ENCODE data around the gene CPXM1. TPM values are rescaled to one million over a fixed set of nuclear protein-coding genes. Genes with fewer than 3 reads are reported as not detected.

The CPXM1 gene
- polyA plus RNA-seq, 1 donor (not counting 4 experiments of a cell fraction or from before 2014, with no cell fraction given): not detected

GRCh38 chr20:2840138-2840966 lies 39.9 kb upstream of the CPXM1 start, which contains the start of the genes PCED1A and VPS16:
PCED1A (minus strand) TSS chr20:2840655; CDS start chr20:2839912, 743 bp downstream.
VPS16 (plus strand) TSS chr20:2840745; CDS start chr20:2840775, 30 bp downstream.
- no peaks in the 10 kb centered on the region for H3K9me3 ChIP-seq (ENCODE audit: control insufficient read depth, low read depth, low read length)
- peak within 1 kb of the TSS; percentile 97 for H2AFZ ChIP-seq (ENCODE audit: control insufficient read depth, low read length)
- no peaks in the 10 kb centered on the region for H3K79me2 ChIP-seq (ENCODE audit: control insufficient read depth, insufficient read depth, low read length)
- H3K4me3 ChIP-seq (ENCODE audit: control insufficient read depth in 2 of 3, extremely low read depth in 1 of 3, insufficient read depth in 2 of 3, low read depth in 1 of 3, low read length in 3 of 3): peak within 1 kb of the TSS; percentile 74 to 85 (median 75)
- no peak for DNase-seq (ENCODE audit: low read depth, low spot score)
- peak within 1 kb of the TSS; percentile 78 for H3K27ac ChIP-seq (ENCODE audit: control insufficient read depth, insufficient read depth, low read length)
- dilution Hi-C loops (cut with MboI; ENCODE audit: extremely low pct_ligation_motif_present, low sequenced_read_pairs): no loop called here
- FAIRE-seq: no peak
- H3K27me3 ChIP-seq (ENCODE audit: control insufficient read depth, extremely low read depth, insufficient read depth, low read length): no peaks in the 10 kb centered on the region
- H3K4me1 ChIP-seq (ENCODE audit: control insufficient read depth, extremely low read depth, insufficient read depth, low read length): peaks cover 6% of the 10 kb centered on the region
- no peaks in the 10 kb centered on the region for H4K20me1 ChIP-seq (ENCODE audit: control insufficient read depth, extremely low read depth, insufficient read depth, low read length)
- TF ChIP-seq EZH2 (IDR thresholded peaks at IDR 0.05; ENCODE audit: low read length): no peak
- TF ChIP-seq CTCF (optimal IDR thresholded peaks at IDR 0.05 in 1 of 3, IDR thresholded peaks at IDR 0.05 in 1 of 3, conservative IDR thresholded peaks at IDR 0.05 in 1 of 3; ENCODE audit: extremely low read depth in 1 of 3, insufficient read depth in 2 of 3, low read length in 3 of 3): no peak
- H3K9ac ChIP-seq (ENCODE audit: control insufficient read depth, extremely low read depth, insufficient read depth, low read length): peak within 1 kb of the TSS; percentile 81
- H3K4me2 ChIP-seq (ENCODE audit: control insufficient read depth, extremely low read depth, insufficient read depth, low read depth, low read length): peak within 1 kb of the TSS; percentile 87
- H3K9me1 ChIP-seq (ENCODE audit: control insufficient read depth, extremely low read depth, insufficient read depth, low read length): peaks cover 2% of the 10 kb centered on the region
- H3K36me3 ChIP-seq (ENCODE audit: control insufficient read depth in 2 of 2, extremely low read depth in 1 of 2, insufficient read depth in 2 of 2, low read length in 2 of 2): no peaks in the 10 kb centered on the region

DNA sequence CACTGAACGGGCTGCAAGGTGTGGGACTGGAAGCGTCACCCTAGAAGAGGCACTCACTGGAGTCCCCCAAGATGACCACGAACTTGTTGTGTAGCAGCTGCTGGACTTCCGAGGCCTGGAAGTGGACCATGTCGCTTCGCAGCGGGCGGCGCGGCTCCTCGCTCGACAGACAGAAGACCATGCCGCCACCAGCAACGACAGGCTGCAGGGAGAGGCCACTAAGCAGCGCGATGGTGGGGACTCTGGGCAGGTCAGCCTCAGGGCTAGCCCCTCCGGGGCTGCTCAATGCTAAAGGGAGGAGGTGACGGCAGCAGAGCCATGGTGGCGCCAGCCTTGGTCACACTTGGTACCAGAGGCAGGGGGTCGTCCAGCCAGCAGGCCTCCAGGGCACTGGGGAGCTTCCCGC lies 39.3 kb upstream of the CPXM1 start:
- no peaks in the 10 kb centered on the region for H3K79me2 ChIP-seq (ENCODE audit: control insufficient read depth, insufficient read depth, low read length)
- no peak overlapping the region for H3K27ac ChIP-seq (ENCODE audit: control insufficient read depth, insufficient read depth, low read length)
- no peaks in the 10 kb centered on the region for H3K9me1 ChIP-seq (ENCODE audit: control insufficient read depth, extremely low read depth, insufficient read depth, low read length)
- peak overlapping the region; percentile 29 to 85 (median 75) for H3K4me3 ChIP-seq (ENCODE audit: control insufficient read depth in 2 of 3, extremely low read depth in 1 of 3, insufficient read depth in 2 of 3, low read depth in 1 of 3, low read length in 3 of 3)
- peak overlapping the region; percentile 97 for H2AFZ ChIP-seq (ENCODE audit: control insufficient read depth, low read length)
- H3K4me1 ChIP-seq (ENCODE audit: control insufficient read depth, extremely low read depth, insufficient read depth, low read length): peaks cover 6% of the 10 kb centered on the region
- DNase-seq (ENCODE audit: low read depth, low spot score) (no peak), FAIRE-seq (no peak)
- H3K27me3 ChIP-seq (ENCODE audit: control insufficient read depth, extremely low read depth, insufficient read depth, low read length): no peaks in the 10 kb centered on the region
- dilution Hi-C loops (cut with MboI; ENCODE audit: extremely low pct_ligation_motif_present, low sequenced_read_pairs): no loop called here
- no peaks in the 10 kb centered on the region for H3K36me3 ChIP-seq (ENCODE audit: control insufficient read depth in 2 of 2, extremely low read depth in 1 of 2, insufficient read depth in 2 of 2, low read length in 2 of 2)
- peak overlapping the region; percentile 78 for H3K4me2 ChIP-seq (ENCODE audit: control insufficient read depth, extremely low read depth, insufficient read depth, low read depth, low read length)
- H3K9me3 ChIP-seq (ENCODE audit: control insufficient read depth, low read depth, low read length): no peaks in the 10 kb centered on the region
- no peak for TF ChIP-seq CTCF (optimal IDR thresholded peaks at IDR 0.05 in 1 of 3, IDR thresholded peaks at IDR 0.05 in 1 of 3, conservative IDR thresholded peaks at IDR 0.05 in 1 of 3; ENCODE audit: extremely low read depth in 1 of 3, insufficient read depth in 2 of 3, low read length in 3 of 3)
- TF ChIP-seq EZH2 (IDR thresholded peaks at IDR 0.05; ENCODE audit: low read length): no peak
- no peaks in the 10 kb centered on the region for H4K20me1 ChIP-seq (ENCODE audit: control insufficient read depth, extremely low read depth, insufficient read depth, low read length)
- peak overlapping the region; percentile 81 for H3K9ac ChIP-seq (ENCODE audit: control insufficient read depth, extremely low read depth, insufficient read depth, low read length)

All from keratinocyte (primary cell).